OCI-LY7 (cell line): ENCODE results near the gene ATPAF2.

ENCODE experiments used
- EZH2phosphoT487 ChIP-seq: fragments of 200-600 bp; sonication (generic); IDR thresholded peaks from 2 replicates; pipeline ENCODE4 v1.6.1; 2018; ENCODE audit warnings: low read depth, borderline replicate concordance, mild to moderate bottlenecking, mixed run types, antibody characterized with exemption, low read length, moderate library complexity, mixed read lengths
- TF ChIP-seq, protein P1 (sequence below): fragments of 200-600 bp; sonication (generic); conservative IDR thresholded peaks from 2 replicates; pipeline ENCODE4 v1.5.1; 2014; ENCODE audit warnings: mild to moderate bottlenecking, antibody characterized with exemption, low read length, moderate library complexity, mixed read lengths

DNA sequence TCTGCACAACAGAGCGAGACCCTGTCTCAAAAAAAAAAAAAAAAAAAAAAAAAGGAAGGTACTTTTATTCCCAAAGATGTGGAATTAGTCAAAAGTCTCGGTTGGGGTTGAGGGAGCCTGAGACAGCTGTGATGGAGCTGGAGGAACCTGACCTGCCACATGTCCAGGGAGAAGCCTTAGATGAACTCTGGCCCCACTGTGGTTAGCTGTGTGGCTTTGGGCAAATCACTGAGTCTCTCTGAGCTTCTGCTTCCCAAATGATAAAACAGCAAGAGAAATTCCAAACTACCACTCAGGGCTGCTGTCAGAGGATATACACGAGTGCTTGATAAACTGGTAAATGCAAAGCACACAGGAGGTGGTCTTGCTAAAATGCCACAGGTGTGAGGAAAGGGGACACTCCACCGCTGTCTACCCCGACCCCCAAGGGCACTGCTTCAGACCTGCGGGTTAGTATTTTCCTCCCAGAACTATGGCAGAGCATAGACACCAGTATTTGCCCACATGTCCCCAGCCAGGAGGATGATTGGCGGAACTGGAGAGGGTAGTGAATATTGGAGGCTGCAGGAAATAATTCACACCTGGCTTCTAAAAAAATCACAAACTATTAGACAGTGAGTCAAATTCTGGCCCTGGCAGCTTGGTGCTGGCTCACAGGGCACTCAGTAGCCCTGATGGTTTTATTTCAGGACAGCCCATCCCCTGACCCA is 51.6 kb downstream of the ATPAF2 start:
- TF ChIP-seq, protein P1, sequence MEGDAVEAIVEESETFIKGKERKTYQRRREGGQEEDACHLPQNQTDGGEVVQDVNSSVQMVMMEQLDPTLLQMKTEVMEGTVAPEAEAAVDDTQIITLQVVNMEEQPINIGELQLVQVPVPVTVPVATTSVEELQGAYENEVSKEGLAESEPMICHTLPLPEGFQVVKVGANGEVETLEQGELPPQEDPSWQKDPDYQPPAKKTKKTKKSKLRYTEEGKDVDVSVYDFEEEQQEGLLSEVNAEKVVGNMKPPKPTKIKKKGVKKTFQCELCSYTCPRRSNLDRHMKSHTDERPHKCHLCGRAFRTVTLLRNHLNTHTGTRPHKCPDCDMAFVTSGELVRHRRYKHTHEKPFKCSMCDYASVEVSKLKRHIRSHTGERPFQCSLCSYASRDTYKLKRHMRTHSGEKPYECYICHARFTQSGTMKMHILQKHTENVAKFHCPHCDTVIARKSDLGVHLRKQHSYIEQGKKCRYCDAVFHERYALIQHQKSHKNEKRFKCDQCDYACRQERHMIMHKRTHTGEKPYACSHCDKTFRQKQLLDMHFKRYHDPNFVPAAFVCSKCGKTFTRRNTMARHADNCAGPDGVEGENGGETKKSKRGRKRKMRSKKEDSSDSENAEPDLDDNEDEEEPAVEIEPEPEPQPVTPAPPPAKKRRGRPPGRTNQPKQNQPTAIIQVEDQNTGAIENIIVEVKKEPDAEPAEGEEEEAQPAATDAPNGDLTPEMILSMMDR, result no peak
- no peak for TF ChIP-seq EZH2phosphoT487
